ENCODE data around the gene CALN1.

DNA sequence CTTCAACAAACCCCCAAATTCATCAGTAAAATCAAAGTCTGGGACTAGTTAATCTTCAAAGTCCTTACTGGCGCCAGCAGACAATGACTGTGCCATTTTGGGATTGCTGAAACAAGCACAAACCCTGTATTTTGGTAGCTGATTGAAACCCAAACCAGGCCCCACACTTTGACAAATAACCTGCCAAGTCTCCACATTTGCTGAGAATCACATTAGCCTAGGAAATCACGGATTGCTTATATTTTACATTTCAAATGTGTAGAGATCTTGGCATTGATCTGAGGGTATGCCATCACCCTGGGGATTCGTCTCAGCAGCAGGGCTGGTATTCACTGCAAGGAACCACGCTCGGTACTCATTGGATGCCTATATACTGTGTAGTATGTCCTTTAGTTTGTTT is 501.1 kb downstream of the CALN1 start:
- no peak for TF ChIP-seq KLF7 (tag by site-specific recombination; IDR thresholded peaks at IDR 0.05; ENCODE audit: borderline replicate concordance)
- TF ChIP-seq CTCF (tag by site-specific recombination; IDR thresholded peaks at IDR 0.05) = no peak
- TF ChIP-seq ELK4 (IDR thresholded peaks at IDR 0.05; ENCODE audit: borderline replicate concordance, low read depth, low read length) = no peak
- TF ChIP-seq ZNF121 (tag by site-specific recombination; IDR thresholded peaks at IDR 0.05) = no peak
- no peak for TF ChIP-seq ZBTB1 (tag by site-specific recombination; IDR thresholded peaks at IDR 0.05)
- TF ChIP-seq YY1 (tag by site-specific recombination; IDR thresholded peaks at IDR 0.05) = no peak
- TF ChIP-seq ZNF514 (tag by site-specific recombination; IDR thresholded peaks at IDR 0.05) = no peak
- TF ChIP-seq ZNF423 (tag by site-specific recombination; IDR thresholded peaks at IDR 0.05) = no peak
- TF ChIP-seq ZBTB21 (tag by site-specific recombination; IDR thresholded peaks at IDR 0.05) = no peak
- no peak for TF ChIP-seq ZNF549 (tag by site-specific recombination; IDR thresholded peaks at IDR 0.05)
